ENCODE measurements around the gene RNASEH2A.

The RNASEH2A gene

DNA sequence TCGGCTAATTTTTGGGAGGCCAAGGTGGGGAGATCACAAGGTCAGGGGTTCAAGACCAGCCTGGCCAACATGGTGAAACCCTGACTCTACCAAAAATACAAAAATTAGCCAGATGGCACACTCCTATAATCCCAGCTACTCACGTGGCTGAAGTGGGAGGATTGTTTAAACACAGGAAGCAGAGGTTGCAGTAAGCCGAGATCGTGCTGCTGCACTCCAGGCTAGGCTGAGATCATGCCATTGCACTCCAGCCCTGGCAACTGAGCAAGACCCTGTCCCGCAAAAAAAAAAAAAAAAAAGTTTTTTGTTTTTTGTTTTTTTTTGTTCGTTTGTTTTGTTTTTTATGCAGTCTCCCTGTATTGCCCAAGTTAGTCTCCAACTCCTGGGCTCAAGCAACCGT lies 53.2 kb downstream of the RNASEH2A start:
- no peak for DNase-seq (ENCODE audit: low read depth in 2 of 2)
